Measurements from ENCODE around the gene ATG10.
A peak's percentile ranks its signal among the peaks of the same experiment; 100 is the strongest.
"Not testable (repeated sequence)": the region's sequence is repeated elsewhere in the genome, so short reads cannot be mapped to it uniquely, and the experiment has no call there.

ATG10 gene

GRCh38 chr5:81983148-81983547 is 11.3 kb downstream of the ATG10 start:
- not testable (repeated sequence) for FAIRE-seq

- not testable (repeated sequence) for FAIRE-seq
Observed at GRCh38 chr5:81983563-81983962, 11.7 kb downstream of the ATG10 start.

GRCh38 chr5:81986126-81986525 is 14.3 kb downstream of the ATG10 start:
- FAIRE-seq, result no peak

GRCh38 chr5:81989204-81989603 is 17.4 kb downstream of the ATG10 start:
- FAIRE-seq, result no peak

- FAIRE-seq, result no peak
Observed at GRCh38 chr5:81994679-81995078, 22.9 kb downstream of the ATG10 start.

- no peak for FAIRE-seq
Observed at GRCh38 chr5:81995407-81995806, 23.6 kb downstream of the ATG10 start.

- no peak for FAIRE-seq
Observed at GRCh38 chr5:82004511-82004910, 32.7 kb downstream of the ATG10 start.

GRCh38 chr5:82009869-82010268 is 38.0 kb downstream of the ATG10 start:
- not testable (repeated sequence) for FAIRE-seq

- no peak for FAIRE-seq
Observed at GRCh38 chr5:82010696-82011095, 38.9 kb downstream of the ATG10 start.

GRCh38 chr5:82011761-82012160 is 39.9 kb downstream of the ATG10 start:
- FAIRE-seq, result no peak

GRCh38 chr5:82014644-82015043 is 42.8 kb downstream of the ATG10 start:
- not testable (repeated sequence) for FAIRE-seq

GRCh38 chr5:82018462-82018861 is 46.6 kb downstream of the ATG10 start:
- FAIRE-seq, result peak; percentile 97

- no peak for FAIRE-seq
Observed at GRCh38 chr5:82019342-82020138, 47.7 kb downstream of the ATG10 start.

- FAIRE-seq, result no peak
Observed at GRCh38 chr5:82022499-82022898, 50.7 kb downstream of the ATG10 start.

GRCh38 chr5:82023644-82024043 is 51.8 kb downstream of the ATG10 start:
- no peak for FAIRE-seq

GRCh38 chr5:82031220-82032119 is 59.6 kb downstream of the ATG10 start:
- FAIRE-seq, result no peak

GRCh38 chr5:82042894-82043293 is 71.1 kb downstream of the ATG10 start:
- not testable (repeated sequence) for FAIRE-seq

- FAIRE-seq, result no peak
Observed at GRCh38 chr5:82044010-82044409, 72.2 kb downstream of the ATG10 start.

GRCh38 chr5:82045554-82046275 is 73.9 kb downstream of the ATG10 start:
- FAIRE-seq, result no peak

- no peak for FAIRE-seq
Observed at GRCh38 chr5:82046276-82046647, 74.4 kb downstream of the ATG10 start.

GRCh38 chr5:82050955-82051354 is 79.1 kb downstream of the ATG10 start:
- no peak for FAIRE-seq

GRCh38 chr5:82054004-82054710 is 82.3 kb downstream of the ATG10 start:
- FAIRE-seq, result no peak

- no peak for FAIRE-seq
Observed at GRCh38 chr5:82057051-82057450, 85.2 kb downstream of the ATG10 start.
